HepG2 (cell line): Measurements from ENCODE around the gene MED4. TPM values are rescaled to one million over a fixed set of nuclear protein-coding genes. Genes with fewer than 3 reads are reported as not detected.

Source experiments
- CEBPZ ChIP-seq: IDR thresholded peaks from 2 replicates; pipeline ENCODE4 v1.6.1; 2012; ENCODE audit warnings: low read length, improper control_type of control experiment
- CENPT ChIP-seq: sonication (generic); formaldehyde crosslinking; IDR thresholded peaks from 2 replicates; pipeline ENCODE4 v1.8.0; 2022; ENCODE audit warnings: low read depth, mild to moderate bottlenecking, moderate library complexity, missing genetic modification reagents
- DNMT3B ChIP-seq: conservative IDR thresholded peaks from 2 replicates; pipeline ENCODE4 v1.6.1; 2016; ENCODE audit warnings: missing biosample characterization, control low read depth
- EEA1 ChIP-seq: sonication (generic); formaldehyde crosslinking; IDR thresholded peaks from 2 replicates; pipeline ENCODE4 v1.5.1; 2020; ENCODE audit warnings: mild to moderate bottlenecking, missing genetic modification reagents, borderline replicate concordance
- ETS1 ChIP-seq: sonication (generic); formaldehyde crosslinking; IDR thresholded peaks from 2 replicates; pipeline ENCODE4 v1.4.0; 2020; ENCODE audit warnings: missing genetic modification reagents
- GLMP ChIP-seq: sonication (generic); formaldehyde crosslinking; IDR thresholded peaks from 2 replicates; pipeline ENCODE4 v1.9.0; 2021; ENCODE audit warnings: missing genetic modification reagents, mild to moderate bottlenecking, borderline replicate concordance
- GTF3A ChIP-seq: sonication (generic); formaldehyde crosslinking; conservative IDR thresholded peaks from 2 replicates; pipeline ENCODE4 v1.4.0; 2020; ENCODE audit warnings: mild to moderate bottlenecking, missing genetic modification reagents
- HOXA5 ChIP-seq: sonication (generic); formaldehyde crosslinking; IDR thresholded peaks from 2 replicates; pipeline ENCODE4 v1.4.0; 2020; ENCODE audit warnings: missing genetic modification reagents
- MED1 ChIP-seq: sonication (generic); formaldehyde crosslinking; IDR thresholded peaks from 2 replicates; pipeline ENCODE4 v1.4.0; 2020; ENCODE audit warnings: missing genetic modification reagents
- NPAS2 ChIP-seq: sonication (generic); formaldehyde crosslinking; IDR thresholded peaks from 2 replicates; pipeline ENCODE4 v1.8.0; 2022; ENCODE audit warnings: mild to moderate bottlenecking, missing genetic modification reagents, borderline replicate concordance
- RBM39 ChIP-seq: fragments of 200-400 bp; formaldehyde crosslinking; IDR thresholded peaks from one replicate; pipeline ENCODE4 v1.6.1; 2018; ENCODE audit warnings: antibody characterized with exemption, mild to moderate bottlenecking, low read depth, low read length; ENCODE audit not compliant: poor library complexity, severe bottlenecking
- SOX5 ChIP-seq: IDR thresholded peaks from 2 replicates; pipeline ENCODE4 v1.6.1; 2016; ENCODE audit warnings: borderline replicate concordance
- ZFYVE20 ChIP-seq: sonication (generic); formaldehyde crosslinking; IDR thresholded peaks from 2 replicates; pipeline ENCODE4 v1.8.0; 2023; ENCODE audit warnings: low read depth, mild to moderate bottlenecking, moderate library complexity, missing genetic modification reagents, borderline replicate concordance
- ZNF280B ChIP-seq: sonication (generic); formaldehyde crosslinking; IDR thresholded peaks from 2 replicates; pipeline ENCODE4 v1.5.0; 2020; ENCODE audit warnings: missing genetic modification reagents, mild to moderate bottlenecking, borderline replicate concordance
- ZNF484 ChIP-seq: sonication (generic); formaldehyde crosslinking; IDR thresholded peaks from 2 replicates; pipeline ENCODE4 v1.5.1; 2020; ENCODE audit warnings: mild to moderate bottlenecking, low read depth, missing genetic modification reagents, borderline replicate concordance
- ZNF800 ChIP-seq: sonication (generic); formaldehyde crosslinking; IDR thresholded peaks from 2 replicates; pipeline ENCODE4 v1.4.0; 2020; ENCODE audit warnings: missing genetic modification reagents
- polyA plus RNA-seq, 8 experiments: library from polyadenylated mRNA; depleted of rRNA in 3 of 8; stranded (reverse) in 7 of 8; unstranded in 1 of 8; fragments of >200 nt; fragmentation: Illumina TruSeq in 4 of 8; extraction: Trizol in 4 of 8; gene quantifications; 2 replicates each; pipeline versions ENCODE4 v1.2.1 to v1.2.3, GENCODE V29; 2011 to 2016; ENCODE audit warnings: low read depth in 4 of 8, missing spikeins in 1 of 8, mixed read lengths in 1 of 8; ENCODE audit not compliant: insufficient read depth in 1 of 8
- total RNA-seq, 5 experiments: library from RNA; depleted of rRNA; stranded (reverse); fragments of >200 nt; fragmentation: Illumina TruSeq; extraction: Trizol; gene quantifications; 2 replicates each; pipeline ENCODE4 v1.2.3, GENCODE V29; 2016; ENCODE audit warnings: low read depth in 1 of 5

The MED4 gene
- total and polyA plus RNA-seq, 2 of the 13 experiments (the other 11 are each of a cell fraction or from before 2014, with no cell fraction given), result 49.4 to 57.8 TPM

- TF ChIP-seq CEBPZ (no peak), MED1 (peak; percentile 74), ETS1 (no peak), GTF3A (CRISPR knock-in tag) (no peak), RBM39 (no peak), HOXA5 (CRISPR knock-in tag) (0 out of 2 replicates have a peak, but pooled peaks have one; percentile 58), NPAS2 (CRISPR knock-in tag) (no peak), CENPT (CRISPR knock-in tag) (0 out of 2 replicates have a peak, but pooled peaks have one; percentile 37), SOX5 (peak; percentile 75), GLMP (CRISPR knock-in tag) (no peak), ZFYVE20 (no peak), ZNF484 (CRISPR knock-in tag) (no peak), DNMT3B (CRISPR knock-in tag) (no peak; the same call in 1 of the 2 replicates), ZNF800 (CRISPR knock-in tag) (peak; percentile 38; the same call in 1 of the 2 replicates), ZNF280B (CRISPR knock-in tag) (peak; percentile 72; the same call in 1 of the 2 replicates), EEA1 (no peak)
Observed at GRCh38 chr13:48094781-48095502, at the start of gene MED4 (continued).
